HL-60/S4 treated with phorbol 12-myristate 13-acetate at 8.2 ng/mL for 4 days and 3 days (cell line): Measurements from ENCODE around the gene BCAS1.
"Not testable (repeated sequence)": the region's sequence is repeated elsewhere in the genome, so short reads cannot be mapped to it uniquely, and the experiment has no call there.

Experiments
- in situ Hi-C: fragments of 300-500 bp; cut with MboI; formaldehyde crosslinking; loops from 2 replicates; pipeline ENCODE4 v1.15.0; 2022; ENCODE audit warnings: low sequenced_read_pairs

BCAS1 gene

DNA sequence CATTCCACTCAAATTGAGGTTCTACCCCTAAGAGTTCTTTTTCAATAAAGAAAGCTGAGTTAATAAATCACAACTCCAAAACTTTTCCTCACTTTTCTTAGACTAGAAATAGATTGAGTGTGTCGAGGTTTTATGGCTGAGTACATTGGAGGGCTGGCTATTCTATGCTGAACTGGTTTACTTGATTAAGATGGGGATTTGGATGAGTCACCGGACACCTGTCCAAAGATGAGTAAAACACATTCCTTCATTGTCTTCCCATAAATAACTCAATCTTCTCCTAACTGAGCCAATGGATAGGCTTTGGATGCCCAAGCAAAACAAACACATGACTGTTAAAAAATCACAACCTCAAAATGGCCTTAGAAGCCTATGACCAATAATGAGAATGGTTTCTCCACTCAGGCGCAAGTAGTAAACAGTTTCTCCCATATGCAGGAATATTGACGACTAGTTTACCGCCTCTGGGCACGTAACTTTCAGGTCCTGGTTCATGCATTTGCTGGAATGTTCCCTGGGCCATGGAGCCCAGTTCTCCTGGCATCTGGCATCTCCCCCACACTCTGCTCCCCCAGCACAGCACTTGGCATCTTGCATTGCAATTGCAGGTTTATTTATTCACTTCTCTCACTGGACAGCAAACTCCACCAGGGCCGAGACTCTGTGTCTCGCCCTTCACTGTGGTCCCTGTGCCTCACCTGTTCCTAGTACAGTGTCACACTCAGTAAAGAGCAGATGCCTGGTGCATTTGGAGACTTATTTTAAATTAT, 43.9 kb downstream of the BCAS1 start:
- in situ Hi-C loops, result no loop called here

DNA sequence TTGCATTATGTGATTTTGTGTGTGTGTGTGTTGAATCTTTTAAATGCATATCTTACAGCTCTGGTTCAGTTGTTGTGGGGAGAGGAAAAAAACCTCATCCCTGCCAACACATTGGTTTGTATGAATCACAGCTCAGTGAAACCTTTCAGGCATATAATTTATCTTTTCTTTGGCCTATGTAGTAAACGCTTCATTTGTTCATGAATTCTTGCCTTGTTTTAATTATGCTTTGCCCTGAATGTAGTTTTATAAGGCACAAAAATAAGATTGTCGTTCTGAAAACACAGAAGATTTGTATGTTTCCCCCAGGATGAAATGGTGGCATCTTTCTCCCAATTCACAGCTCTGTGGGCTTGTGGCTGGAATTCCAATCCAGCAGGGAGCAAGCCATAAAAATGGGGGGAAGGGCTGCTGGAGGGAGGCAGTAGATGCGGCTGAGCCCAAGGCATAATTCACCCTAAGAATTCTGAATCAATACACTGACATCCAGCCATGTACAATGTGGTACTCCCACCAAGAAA, 45.1 kb downstream of the BCAS1 start:
- in situ Hi-C loops, result no loop called here

DNA sequence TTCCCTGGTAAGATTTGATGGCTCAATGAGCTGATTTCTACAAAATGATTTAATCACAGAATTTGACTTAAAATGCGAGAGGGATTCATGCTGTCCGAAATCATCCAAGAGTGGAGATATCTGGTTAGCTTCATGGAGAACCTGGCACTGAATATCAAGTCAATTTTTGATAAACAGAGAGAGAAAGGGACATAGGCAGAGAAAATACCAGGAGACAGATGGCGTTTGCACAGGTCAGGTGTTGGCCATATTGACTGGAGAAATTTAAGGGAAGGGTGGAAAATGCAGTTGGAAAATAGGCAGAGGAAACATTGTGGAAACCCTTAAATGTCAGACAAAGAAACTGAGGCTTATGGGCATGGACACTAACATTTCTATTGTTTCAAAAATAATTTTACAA, 47.0 kb downstream of the BCAS1 start:
- in situ Hi-C loops, result no loop called here

DNA sequence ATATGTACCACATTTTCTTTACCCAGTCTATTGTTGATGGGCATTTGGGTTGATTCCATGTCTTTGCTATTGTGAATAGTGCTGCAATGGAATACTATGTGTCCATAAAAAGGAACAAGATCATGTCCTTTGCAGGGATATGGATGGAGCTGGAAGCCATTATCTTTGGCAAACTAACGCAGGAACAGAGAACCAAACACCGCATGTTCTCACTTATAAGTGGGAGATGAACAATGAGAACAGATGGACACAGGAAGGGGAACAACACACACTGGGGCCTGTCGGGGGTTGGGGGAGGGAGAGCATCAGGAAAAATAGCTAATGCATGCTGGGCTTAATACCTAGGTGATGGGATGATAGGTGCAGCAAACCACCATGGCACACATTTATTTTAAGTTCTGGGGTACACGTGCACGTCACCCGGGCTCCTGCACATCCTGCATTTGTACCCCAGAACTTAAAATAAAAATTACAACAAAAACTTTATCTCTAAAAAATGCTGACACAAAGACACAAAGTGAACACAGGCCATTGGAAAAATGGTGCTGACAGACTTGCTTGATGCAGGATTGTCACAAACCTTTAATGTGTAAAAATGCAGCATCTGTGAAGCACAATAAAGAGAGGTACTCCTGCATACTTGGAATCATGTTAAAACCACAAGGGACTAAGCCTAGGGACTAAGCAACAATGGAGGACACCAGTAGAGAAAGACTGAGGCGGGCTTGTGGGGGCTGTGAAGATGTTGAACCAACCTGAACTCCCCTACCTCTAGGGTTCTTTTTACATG, 48.8 kb downstream of the BCAS1 start:
- in situ Hi-C loops, result no loop called here

DNA sequence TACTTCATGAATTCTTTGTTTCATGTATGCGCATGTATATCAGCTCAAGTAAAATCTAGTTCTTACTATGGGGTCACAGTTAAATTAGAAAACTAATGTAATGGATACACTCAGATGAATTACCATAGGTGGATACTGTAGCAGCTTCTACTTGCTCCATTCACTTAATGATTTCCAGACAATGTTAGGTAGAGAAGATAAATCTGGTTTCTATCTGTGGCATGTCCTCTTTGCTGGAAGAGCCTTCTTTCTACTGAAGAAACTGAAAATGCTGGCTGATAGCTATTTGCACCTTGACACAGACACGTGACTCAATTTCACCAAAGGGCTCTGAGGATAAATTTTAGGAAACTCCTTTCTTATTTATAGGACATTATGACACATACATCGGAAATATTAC, 49.5 kb downstream of the BCAS1 start:
- in situ Hi-C loops, result no loop called here

DNA sequence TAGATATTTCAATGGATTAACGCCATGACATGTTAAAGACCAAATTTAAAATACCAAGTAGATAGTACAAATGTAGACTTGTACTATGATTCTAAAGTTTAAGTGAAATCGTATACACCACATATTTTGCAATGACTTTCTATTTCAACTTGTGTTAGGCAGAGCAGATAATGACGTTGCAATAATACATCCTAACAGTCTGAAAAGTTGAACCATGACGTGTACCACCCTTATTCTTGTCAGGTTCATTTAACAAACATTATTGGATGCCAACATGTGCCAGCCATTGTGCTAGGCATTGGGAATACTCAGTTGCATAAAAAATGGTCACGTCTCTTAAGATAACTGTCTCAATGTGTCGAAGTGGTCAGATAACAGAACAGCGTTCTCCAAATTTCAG, 50.0 kb downstream of the BCAS1 start:
- in situ Hi-C loops, result no loop called here

DNA sequence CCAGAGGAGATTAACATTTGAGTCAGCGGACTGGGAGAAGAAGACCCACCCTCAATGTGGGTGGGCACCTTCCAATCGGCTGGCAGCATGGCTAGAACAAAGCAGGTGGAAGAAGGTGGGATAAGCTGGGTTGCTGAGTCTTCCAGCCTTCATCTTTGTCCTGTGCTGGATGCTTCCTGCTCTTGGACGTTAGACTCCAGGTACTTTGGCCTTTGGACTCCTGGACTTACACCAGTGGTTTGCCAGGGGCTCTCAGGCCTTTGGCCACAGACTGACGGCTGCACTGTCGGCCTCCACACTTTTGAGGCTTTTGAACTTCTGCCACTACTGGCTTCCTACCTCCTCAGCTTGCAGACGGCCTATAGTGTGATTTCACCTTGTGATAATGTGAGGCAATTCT, 50.8 kb downstream of the BCAS1 start:
- in situ Hi-C loops, result no loop called here

DNA sequence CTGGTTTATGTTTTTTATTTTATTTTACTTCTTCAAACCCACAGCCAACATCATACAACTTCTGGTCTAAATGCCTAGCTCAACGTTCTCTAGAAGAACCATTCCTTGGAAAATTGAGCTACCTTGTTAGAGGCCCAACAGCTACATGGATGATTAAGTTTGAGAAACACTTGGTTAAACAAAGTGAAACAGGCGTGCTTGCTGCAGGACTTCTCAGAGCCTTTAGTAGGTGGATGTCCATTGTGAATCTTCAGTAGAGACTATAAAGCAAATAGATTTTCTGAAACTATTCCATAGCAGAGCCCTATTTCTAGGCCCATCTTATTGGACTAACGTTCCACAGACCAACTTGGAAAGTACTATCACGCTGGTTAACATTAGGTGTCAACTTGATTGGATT, 51.3 kb downstream of the BCAS1 start:
- in situ Hi-C loops, result no loop called here

DNA sequence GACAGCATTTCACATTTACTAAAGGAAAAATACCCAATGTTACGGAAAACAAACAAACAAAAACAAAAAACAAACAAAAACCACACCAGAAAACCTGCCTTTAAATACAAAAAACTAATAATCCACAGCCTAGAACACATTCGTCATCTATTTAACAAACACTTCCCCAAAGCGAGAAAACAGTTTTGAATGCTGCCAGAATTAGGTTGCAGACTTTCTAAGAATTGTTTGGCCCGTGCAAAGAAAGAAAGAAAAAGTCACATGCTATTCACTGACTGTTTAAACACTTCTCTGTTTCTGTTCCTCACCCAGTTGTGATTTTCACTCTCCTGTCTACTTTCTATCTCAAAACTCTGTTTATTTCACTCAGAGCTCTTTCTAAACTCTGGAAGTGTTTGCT, 52.5 kb downstream of the BCAS1 start:
- in situ Hi-C loops, result no loop called here

DNA sequence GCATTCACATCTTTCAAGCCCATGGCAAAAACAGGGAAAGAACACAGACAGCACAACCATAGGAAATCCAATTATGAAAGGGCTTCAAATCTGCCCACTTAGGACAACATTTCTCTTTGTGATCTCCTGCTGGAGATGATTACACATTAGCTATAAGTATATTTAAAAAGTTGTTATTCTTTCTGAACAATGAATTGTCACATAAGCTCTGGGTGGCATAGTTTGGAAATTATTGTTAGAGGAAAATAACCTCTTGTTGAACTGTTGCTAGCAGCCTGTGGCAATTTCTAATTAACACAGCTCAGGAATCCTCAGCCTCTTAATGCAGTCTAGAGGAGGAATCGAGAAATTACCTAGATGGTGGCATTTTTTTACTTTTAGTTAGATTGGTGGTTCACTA, 54.9 kb downstream of the BCAS1 start:
- in situ Hi-C loops, result no loop called here

DNA sequence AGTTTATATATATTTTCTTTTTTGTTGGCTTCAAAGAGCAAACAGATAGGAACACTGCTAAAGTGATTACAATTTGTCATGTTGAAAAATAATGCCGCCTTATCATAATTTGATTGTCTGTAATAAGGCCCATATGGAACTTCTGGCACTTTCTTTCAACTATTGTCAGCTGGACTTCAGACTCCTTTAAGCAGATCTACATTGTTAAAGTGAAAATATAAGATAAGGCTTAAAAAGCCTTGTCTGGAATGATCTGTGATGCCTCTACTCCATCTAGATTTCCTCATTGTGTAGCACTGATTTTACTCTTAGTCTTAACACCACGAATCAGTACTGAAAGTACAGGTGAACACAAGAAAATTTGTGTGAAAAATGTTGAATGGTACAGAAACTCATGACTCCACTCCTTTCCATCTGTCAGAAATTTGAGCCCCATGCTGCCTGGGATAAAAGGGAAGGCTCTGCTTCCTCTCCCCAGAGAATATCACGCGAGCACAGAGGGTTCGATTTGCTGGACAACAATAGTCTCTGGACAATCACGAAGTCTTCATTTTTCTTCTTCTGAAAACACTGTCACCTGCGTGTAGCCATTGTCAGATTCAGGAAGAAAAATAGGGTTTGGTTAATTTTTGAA, 56.0 kb downstream of the BCAS1 start:
- in situ Hi-C loops, result no loop called here

DNA sequence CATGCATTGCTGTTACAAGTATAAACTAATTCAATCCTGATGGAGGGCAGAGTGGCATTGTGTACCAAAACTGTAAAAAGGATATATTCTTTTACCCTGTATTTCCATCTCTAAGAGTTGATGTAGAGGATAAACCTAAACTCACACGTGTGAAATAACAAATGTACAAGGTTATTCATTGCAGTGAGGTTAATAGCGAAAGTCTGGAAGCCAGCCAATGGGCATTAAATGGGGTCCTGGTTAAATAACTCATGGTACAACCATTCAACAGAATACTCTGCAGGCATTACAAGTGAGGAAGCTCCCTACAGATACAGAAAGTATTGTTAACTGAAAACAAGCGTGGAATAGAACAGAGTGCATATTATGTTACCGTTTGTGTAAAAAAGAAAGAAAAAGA, 56.9 kb downstream of the BCAS1 start:
- in situ Hi-C loops, result no loop called here

DNA sequence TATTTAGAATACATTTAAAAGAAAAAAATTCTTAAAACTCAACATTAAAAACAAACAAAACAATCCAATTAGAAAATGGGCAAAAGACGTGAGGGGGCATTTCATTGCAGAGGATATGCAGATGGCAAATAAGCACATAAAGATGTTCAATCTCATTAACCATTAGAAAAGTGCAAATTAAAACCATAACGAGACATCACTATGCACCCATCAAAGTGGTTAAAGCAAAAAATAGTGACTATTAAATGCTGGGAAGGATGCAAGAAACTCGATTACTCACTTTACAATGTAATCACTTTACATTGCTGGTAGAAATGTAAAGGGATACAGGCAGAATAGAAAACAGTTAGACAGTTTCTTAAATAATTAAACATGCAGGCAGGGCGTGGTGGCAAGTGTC, 59.0 kb downstream of the BCAS1 start:
- in situ Hi-C loops, result no loop called here

DNA sequence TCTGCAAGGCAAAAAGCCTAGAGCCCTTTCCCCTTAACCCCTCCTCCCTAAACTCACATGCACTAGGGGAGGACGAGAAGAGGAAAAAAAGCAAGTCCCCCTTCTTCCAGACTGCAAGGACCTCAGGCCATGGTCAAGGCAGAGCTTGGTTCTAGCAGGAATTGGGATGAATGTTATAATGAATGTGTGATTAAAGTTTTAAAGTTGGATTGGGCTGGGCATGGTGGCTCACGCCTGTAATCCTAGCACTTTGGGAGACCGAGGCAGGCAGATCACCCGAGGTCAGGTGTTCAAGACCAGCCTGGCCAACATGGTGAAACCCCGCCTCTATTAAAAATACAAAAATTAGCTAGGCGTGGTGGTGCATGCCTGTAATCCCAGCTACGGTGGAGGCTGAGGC, 64.2 kb downstream of the BCAS1 start:
- in situ Hi-C loops, result not testable (repeated sequence)

DNA sequence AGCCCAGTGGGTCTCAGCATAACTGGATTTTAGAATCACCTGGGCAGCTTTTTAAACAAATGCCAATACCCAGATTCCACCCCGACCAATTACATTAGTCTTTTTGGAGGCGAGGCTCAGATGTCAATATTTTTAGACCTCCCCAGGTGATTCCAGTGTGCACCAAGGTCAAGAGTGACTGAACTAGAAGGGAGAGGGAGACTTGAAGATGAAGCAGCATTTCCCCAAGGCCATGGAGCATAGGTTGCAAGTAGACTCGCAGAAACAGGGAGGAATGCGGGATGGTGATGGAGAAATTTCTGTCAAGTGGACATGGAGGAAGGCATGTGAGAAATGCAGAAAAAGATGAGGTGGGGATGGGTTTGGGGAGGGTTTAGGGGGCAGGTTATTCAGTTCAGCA, 64.9 kb downstream of the BCAS1 start:
- in situ Hi-C loops, result no loop called here

DNA sequence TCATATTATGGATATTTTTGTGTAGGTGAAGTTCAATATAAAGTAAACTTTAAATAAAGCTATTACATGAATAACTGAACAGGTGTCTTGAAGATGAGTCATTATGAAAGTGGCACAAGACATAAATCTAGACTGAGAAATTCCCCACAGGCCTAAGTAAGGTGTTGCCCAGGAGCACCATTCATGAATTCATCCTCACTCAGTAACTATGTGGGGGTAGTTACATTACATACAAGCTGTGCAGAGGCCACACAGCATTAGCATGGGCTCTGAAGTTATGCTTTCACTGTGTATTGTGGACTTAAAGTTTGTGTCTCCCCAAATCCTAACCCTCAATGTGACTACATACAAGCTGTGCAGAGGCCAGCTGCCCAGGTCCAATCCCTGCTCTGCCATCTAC, 65.9 kb downstream of the BCAS1 start:
- in situ Hi-C loops, result no loop called here

DNA sequence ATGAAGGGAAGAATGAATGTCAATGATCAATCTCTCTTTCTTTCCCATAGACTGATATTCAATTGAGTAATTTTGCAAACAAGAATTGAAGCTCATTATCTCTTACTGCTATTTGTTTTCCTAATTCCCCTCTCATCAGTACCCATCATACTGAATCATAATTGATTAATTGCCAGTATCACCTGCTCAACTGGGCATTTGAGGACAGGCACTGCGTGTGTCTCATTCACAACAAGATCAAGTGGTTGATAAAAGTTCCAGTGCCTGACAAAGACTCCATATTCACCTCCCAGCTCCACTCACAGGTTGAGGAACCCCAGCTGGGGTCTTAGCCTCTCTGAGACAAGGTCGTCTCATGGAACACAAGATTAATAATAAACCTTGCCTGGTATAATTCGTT, 67.7 kb downstream of the BCAS1 start:
- in situ Hi-C loops, result no loop called here

DNA sequence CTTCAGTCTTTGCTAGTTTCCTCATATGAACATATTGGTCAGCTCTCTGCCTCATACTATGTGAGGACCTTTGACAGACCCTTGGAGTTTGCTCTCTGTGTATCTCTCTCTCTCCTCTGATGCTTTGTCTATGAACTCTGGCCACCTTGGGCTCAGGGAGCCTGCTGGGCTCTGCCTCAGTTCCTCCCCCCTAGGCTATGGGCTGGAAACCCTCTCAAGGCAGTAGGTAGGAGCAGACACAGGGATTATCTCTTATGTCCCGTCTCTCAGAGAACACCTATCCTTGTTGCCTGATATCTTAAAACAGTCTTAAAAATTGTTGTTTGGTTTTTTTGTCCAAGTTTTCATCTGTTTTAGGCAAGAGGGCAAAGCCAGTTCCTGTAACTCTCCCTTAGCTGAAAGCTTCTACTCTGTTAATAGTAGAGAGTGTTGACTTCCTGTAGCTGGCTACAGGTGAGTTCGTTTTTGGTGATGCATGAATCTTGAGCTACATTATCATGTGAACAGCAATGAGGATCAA, 68.3 kb downstream of the BCAS1 start:
- in situ Hi-C loops, result no loop called here

DNA sequence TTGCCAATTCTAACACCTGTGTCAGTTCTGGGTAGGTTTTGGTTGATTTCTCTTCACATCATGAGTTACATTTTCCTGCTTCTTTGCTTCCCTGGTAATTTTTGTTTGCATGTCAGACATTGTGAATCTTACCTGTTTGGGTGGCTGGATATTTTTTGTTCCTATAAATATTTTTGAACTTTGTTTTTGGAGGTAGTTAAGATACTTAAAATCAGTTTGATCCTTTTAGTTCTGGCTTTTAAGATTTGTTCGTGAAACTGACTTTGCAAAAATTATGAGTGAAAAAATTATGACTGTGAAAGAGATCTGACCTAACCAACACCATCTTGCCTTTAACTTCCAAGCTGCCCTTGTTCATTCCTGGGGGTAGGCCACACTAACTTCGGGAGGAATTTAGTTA, 69.5 kb downstream of the BCAS1 start:
- in situ Hi-C loops, result no loop called here

DNA sequence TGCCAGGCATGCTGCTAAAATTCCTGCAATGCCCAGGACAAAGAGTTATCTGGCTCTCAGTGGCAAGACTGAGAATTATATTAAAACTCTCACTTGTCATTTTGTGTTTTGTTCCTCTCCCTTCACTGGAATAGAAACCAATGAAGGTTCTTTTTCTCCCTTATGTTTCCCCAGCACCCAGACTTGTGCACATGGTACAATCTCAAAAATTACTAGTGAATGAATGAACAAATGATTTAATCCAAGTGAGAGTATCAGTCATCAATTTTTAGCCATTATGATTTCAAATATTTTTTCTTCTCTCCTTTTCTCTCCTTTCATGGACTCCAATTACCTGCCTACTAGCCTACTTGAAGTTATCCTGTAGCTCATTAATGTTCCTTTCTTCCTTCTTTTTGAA, 70.1 kb downstream of the BCAS1 start:
- in situ Hi-C loops, result no loop called here

DNA sequence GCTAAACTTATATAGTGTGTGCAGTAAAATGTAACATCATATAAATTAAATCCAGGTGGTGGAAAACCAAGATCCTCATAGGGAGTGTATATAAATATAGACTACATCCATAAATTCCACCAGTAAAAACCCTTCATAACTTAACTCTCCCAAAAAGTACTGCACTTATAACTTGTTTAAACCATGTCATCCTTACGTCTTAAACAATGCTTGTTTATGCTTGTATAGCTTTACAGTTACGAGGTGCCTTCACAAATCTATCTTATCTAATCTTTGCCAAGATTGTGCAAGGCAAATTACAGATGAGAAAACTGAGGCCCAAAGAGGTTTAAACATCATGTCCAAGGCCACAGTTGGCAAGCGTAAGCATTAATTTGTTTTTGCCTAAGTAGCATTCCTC, 71.3 kb downstream of the BCAS1 start:
- in situ Hi-C loops, result no loop called here
